ENCODE results near the gene MB.

- TF ChIP-seq, protein P1, sequence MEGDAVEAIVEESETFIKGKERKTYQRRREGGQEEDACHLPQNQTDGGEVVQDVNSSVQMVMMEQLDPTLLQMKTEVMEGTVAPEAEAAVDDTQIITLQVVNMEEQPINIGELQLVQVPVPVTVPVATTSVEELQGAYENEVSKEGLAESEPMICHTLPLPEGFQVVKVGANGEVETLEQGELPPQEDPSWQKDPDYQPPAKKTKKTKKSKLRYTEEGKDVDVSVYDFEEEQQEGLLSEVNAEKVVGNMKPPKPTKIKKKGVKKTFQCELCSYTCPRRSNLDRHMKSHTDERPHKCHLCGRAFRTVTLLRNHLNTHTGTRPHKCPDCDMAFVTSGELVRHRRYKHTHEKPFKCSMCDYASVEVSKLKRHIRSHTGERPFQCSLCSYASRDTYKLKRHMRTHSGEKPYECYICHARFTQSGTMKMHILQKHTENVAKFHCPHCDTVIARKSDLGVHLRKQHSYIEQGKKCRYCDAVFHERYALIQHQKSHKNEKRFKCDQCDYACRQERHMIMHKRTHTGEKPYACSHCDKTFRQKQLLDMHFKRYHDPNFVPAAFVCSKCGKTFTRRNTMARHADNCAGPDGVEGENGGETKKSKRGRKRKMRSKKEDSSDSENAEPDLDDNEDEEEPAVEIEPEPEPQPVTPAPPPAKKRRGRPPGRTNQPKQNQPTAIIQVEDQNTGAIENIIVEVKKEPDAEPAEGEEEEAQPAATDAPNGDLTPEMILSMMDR (IDR thresholded peaks at IDR 0.05), result no peak
- no peak for TF ChIP-seq POLR2A (IDR thresholded peaks at IDR 0.05)
Measured at GRCh38 chr22:35622191-35622913, 5.2 kb upstream of the MB start.

Data from right lobe of liver (tissue), 4 donors.